GM21381 (cell line): ENCODE measurements around the gene IGF1.
"Not testable (repeated sequence)": the region's sequence is repeated elsewhere in the genome, so short reads cannot be mapped to it uniquely, and the experiment has no call there.

Experiments used
- ATAC-seq: cut with Tn5 transposase; IDR thresholded peaks from one replicate; pipeline ENCODE4 v1.9.1; 2021; ENCODE audit warnings: mild to moderate bottlenecking, moderate library complexity; ENCODE audit not compliant: unreplicated experiment

IGF1 gene

DNA sequence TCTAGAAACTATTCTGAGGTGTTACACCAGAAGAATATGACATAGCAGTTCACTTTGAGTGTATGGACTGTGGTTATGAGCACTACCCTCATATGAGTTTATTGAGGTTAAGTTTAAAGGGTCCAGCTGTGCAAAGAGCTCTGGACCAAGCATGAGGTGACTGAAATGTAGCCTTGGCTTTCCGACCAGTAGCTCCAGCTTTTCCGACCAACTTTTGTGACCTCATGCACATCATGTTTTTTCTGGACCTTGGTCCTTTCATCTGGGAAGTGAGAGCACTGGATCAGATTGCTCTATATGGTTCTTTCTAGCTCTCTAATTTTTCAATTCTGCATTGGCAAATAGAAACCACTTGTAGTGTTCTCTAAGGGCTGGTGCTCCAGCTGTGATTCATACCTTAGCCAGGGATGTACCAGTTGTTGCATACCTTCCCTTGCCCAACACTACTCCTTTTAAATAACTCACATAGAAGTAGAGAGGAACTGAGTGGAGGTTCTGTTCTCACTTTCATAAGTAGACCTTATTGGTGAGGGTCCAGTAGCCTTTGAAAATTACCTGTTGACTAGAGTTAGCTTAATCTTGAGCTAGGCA, 16.6 kb downstream of the IGF1 start:
- ATAC-seq = no peak

- ATAC-seq = no peak
Observed at GRCh38 chr12:102462795-102463465, 17.4 kb downstream of the IGF1 start.

GRCh38 chr12:102462386-102462785, 18.0 kb downstream of the IGF1 start:
- no peak for ATAC-seq

GRCh38 chr12:102461501-102461900, 18.9 kb downstream of the IGF1 start:
- no peak for ATAC-seq

- no peak for ATAC-seq
Observed at GRCh38 chr12:102459314-102459713, 21.0 kb downstream of the IGF1 start.

DNA sequence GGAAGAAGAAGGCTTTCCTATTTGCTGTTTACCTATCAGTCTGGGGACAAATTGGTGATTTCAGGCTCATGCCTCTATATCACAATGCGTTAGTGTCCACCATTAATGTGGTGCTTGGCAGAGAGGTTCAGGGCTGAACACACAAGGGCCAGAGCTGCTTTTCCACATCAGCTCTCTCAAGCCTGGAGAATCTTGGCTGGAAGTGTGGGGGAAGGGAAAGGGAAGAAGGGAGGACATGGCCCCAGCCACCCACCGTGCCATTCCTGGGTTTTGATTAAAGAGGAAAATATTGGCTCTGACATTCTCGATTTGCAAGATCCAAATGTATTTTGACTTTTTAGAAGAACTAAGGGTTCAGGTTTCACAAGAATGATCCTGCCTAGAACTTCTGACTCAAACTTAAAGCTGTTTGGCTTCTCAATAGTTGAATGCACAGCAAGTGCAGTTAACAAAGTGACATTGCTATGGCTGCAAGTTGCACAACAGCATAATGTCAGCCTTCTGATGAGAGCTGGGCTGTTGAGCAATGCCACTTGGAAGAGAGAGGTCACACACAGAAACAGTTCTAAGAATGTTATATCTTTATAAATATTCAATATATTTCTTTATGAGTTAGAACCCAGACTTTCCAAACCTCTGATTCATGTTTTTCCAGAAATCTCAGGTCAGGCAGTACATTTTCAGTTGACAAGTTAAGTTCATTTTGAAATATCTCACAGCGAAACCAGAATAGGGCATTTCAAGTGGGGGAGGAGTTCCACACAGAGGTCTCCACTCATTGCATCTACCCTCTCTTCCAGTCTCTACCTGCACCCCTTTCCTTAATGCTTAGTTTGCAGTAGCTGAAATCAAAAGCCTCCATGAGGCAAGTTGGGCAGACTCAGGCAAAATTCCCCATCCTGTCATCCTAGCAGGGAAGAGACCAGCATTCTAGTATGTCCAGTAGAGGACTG, 25.3 kb downstream of the IGF1 start:
- no peak for ATAC-seq

- no peak for ATAC-seq
Observed at GRCh38 chr12:102454330-102454729, 26.0 kb downstream of the IGF1 start.

GRCh38 chr12:102452605-102453004, 27.8 kb downstream of the IGF1 start:
- ATAC-seq = no peak

DNA sequence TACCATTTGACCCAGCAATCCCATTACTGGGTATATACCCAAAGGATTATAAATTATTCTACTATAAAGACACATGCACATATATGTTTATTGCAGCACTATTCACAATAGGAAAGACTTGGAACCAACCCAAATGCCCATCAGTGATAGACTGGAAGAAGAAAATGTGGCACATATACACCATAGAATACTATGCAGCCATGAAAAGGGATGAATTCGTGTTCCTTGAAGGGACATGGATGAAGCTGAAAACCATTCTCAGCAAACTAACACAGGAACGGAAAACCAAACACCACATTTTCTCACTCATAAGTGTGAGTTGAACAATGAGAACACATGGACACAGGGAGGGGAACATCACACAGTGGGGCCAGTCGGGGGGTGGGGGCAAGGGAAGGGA, 31.3 kb downstream of the IGF1 start:
- ATAC-seq = not testable (repeated sequence)

DNA sequence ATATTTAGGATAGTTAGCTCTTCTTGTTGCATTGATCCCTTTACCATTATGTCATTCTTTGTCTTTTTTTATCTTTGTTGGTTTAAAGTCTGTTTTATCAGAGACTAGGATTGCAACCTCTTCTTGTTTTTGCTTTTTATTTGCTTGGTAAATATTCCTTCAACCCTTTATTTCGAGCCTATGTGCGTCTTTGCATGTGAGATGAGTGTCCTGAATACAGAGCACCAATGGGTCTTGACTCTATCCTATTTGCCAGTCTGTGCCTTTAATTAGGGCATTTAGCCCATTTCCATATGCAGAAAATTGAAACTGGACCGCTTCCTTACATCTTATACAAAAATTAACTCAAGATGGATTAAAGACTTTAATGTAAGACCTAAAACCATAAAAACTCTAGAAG, 32.9 kb downstream of the IGF1 start:
- not testable (repeated sequence) for ATAC-seq

GRCh38 chr12:102444707-102445106, 35.7 kb downstream of the IGF1 start:
- no peak for ATAC-seq

DNA sequence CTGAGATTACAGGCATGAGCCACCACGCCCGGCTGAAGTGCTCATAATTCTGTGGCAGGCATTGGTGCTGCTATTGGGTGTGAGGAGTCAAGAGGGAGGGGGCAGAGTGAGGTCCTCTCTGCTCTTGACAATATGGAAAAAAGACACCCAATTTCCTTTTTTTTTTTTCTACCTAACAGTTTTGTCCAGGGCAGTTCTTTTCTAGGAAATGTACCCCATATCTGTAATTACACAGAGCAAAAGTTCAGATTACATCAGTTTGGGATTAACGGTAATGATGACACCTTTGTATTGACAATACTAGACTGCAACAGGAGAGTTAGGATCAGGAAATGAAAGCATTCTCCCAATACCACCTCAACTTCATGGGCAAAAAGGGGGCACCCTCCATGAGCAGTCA, 36.3 kb downstream of the IGF1 start:
- ATAC-seq = no peak

- no peak for ATAC-seq
Observed at GRCh38 chr12:102441077-102441596, 39.2 kb downstream of the IGF1 start.

- no peak for ATAC-seq
Observed at GRCh38 chr12:102439426-102440405, 40.6 kb downstream of the IGF1 start.

DNA sequence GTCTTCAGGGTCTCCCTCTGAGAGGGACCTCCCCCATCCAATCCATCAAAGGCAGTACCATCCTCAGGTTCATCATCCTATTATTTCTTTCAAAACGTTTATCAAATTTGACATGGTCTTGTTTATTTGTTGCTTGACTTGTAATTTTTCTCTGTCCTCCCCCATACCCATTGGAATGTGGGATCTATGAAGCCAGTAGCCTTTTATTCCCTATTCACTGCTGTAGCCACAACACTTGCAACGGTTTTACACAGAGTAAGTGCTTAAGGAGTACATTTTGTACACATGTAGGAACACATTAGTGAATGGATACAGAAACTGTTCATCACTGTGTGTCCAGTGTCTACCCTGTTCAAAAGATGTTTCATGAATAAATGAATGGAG, 41.5 kb downstream of the IGF1 start:
- ATAC-seq = no peak

DNA sequence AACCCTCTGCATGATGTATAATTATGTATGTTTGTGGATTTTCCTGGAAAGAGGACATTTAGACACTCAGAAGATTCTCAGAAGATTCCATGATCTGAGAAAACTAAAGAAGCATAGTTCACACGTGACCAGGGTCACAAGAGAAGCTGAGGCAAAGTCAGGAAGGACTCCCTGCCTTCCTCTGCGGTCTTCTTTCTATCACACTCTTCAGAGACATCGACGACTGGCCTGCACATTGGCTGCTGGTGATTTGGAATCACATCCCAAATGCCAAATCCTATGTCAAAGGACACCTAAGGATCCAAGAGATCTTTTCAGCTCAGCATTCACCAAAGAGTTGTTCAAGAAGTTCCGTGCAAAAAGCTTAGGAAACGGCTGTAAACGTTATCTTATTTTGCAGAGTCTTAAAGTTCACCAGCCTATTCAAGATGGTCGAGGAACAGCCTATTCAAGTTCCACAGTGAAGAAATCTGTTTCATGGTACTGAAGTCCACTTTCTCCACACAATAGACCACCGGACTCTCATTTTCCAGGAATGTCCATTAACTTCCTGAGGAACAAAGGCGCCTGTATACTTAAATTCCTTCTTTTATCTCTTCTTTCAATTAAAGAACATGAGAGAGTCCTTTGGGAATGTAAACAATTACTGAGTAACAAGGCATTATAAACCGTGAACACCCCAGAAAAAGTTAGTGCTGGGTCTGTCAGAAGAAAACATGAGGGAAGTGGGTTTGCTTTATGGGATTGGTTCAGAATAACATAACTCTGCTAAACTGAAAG, 42.1 kb downstream of the IGF1 start:
- no peak for ATAC-seq

DNA sequence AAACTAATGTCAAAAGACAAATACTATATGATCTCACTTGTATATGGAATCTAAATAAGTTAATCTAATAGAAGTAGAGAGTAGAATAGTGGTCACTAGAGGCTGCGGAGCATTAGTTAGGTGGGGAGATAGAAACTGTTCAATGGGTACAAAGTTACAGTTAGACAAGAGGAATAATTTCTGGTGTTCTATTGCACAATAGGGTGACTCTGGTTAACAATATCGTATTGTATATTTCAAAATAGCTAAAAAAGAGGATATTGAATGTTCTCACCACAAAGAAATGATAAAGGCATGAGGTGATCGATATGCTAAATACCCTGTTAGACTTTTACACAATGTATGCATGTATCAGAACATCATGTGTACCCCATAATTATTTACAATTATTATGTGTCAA, 42.9 kb downstream of the IGF1 start:
- ATAC-seq = no peak

DNA sequence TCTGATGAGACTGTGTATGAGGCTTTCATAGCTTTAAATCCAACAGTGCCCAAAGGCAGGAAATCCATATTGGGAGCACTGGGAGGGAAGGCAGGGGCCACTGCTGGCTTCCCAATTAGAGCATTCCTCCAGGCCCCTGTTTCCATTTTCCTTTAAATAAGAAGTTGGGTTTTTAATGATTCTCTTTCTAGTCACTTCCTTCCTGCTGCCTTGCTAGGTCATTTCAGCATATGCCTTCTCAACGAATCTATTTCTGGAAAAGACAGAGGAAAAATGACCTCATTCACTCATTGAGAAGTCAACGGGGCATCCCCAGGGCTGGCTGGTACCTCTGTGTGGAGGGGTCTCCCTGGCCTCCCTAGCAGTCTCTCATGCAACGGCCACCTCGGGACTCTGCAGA, 43.5 kb downstream of the IGF1 start:
- ATAC-seq = no peak

DNA sequence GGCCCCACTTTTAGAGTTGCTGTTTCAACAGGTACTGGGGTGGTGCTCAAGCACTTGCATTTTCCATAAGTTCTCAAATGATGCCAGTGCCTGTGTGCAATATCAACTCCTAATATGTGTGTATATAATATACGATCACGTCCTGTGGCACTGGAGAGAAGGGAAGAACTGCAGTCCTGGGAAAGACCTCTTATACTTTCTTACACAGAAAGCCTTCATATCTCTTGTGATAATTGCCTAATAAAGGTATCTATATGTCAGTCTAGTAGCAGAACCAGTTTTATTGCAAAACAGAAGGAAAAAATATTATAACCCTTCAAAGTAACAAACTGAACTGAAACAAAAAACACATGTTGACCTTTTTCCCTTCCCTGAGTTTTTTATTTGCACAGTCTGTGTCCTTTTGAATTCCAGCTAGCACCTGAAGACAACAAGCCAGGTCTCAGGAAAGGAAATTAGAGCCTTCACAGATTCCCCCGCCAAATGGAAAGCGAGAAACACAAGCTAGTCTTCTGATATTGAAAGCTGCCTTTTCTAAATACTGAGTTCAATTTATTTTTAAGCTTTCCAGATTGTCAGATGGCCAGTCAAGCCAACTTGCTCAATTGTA, 44.4 kb downstream of the IGF1 start:
- ATAC-seq = no peak
